Suprapubic skin (tissue), 4 donors: ENCODE data around the gene TGFB3. TPM values are rescaled to one million over a fixed set of nuclear protein-coding genes. Genes with fewer than 3 reads are reported as not detected.

Experiments used
- DNase-seq, 2 donors: peaks; one replicate each; pipeline ENCODE4 v3.0.0-alpha.2; 2019; ENCODE audit warnings: low spot score in 2 of 2
- H3K27ac ChIP-seq: fragments of 200-600 bp; sonication (generic); one replicate; pipeline ENCODE4 v1.5.1; 2019
- H3K27me3 ChIP-seq: fragments of 200-600 bp; sonication (generic); one replicate; pipeline ENCODE4 v1.5.1; 2019
- H3K36me3 ChIP-seq: fragments of 200-600 bp; sonication (generic); one replicate; pipeline ENCODE4 v1.5.1; 2019
- H3K4me1 ChIP-seq: fragments of 200-600 bp; sonication (generic); one replicate; pipeline ENCODE4 v1.5.1; 2019
- H3K4me3 ChIP-seq: fragments of 200-600 bp; sonication (generic); one replicate; pipeline ENCODE4 v1.5.1; 2019; ENCODE audit warnings: mild to moderate bottlenecking
- H3K9me3 ChIP-seq: fragments of 200-600 bp; sonication (generic); one replicate; pipeline ENCODE4 v1.5.1; 2019
- EP300 ChIP-seq: sonication (generic); formaldehyde crosslinking; IDR thresholded peaks from one replicate; pipeline ENCODE4 v1.6.1; 2017; ENCODE audit warnings: antibody characterized with exemption
- POLR2A ChIP-seq, 2 donors: fragments of 450-650 bp; IDR thresholded peaks; one replicate each; pipeline ENCODE4 v1.6.1; 2017; ENCODE audit warnings: antibody characterized with exemption in 2 of 2, mild to moderate bottlenecking in 2 of 2, moderate library complexity in 2 of 2
- POLR2AphosphoS5 ChIP-seq, 3 donors: sonication (generic); formaldehyde crosslinking; IDR thresholded peaks; one replicate each; pipeline ENCODE4 v1.6.1; 2017; ENCODE audit warnings: antibody characterized with exemption in 3 of 3
- WGBS: methylation state at CpG from one replicate; pipeline ENCODE4 v1.1.5; 2018; 5-methylcytosine and 5-hydroxymethylcytosine counted together
- total RNA-seq, 4 donors: library from RNA; depleted of rRNA; stranded (reverse); fragments of >200 nt; gene quantifications; one replicate each; pipeline ENCODE4 v1.1.0, GENCODE V29; 2016
- TF ChIP-seq, protein P1 (sequence below), 2 donors: fragments of 200-600 bp in 1 of 2; fragments of 450-650 bp in 1 of 2; sonication (generic) in 1 of 2; IDR thresholded peaks; one replicate each; pipeline ENCODE4 v1.5.1; 2016 to 2019; ENCODE audit warnings: antibody characterized with exemption in 2 of 2, mild to moderate bottlenecking in 1 of 2, moderate library complexity in 1 of 2

Gene TGFB3
- total RNA-seq, 4 donors from 2014 or later = 3.3 to 6.4 (median 5.0) TPM

DNA sequence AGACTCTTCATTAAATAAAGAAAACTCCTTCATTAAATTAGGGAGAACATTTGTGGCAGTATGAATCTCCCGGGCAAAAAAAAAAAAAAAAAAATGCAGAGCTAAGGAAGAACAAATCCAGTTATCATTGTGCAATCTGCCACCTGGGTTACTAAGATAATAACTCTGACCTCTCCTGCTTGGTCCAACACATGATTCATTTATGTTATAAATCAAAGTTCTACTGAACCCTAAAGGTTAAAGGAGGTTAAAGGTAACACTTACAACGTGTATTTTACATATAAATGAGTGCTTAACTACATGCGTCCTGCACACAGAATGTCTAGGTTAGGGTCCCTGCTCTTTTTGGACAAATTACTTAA, 4.2 kb downstream of the TGFB3 start:
- no peak overlapping the region for H3K27ac ChIP-seq
- H3K4me3 ChIP-seq = no peak overlapping the region
- H3K9me3 ChIP-seq = no peaks in the 10 kb centered on the region
- WGBS = 48% methylated on average over 3 of the region's 3 CpGs
- TF ChIP-seq POLR2A (IDR thresholded peaks at IDR 0.05) (no peak), POLR2AphosphoS5 (IDR thresholded peaks at IDR 0.05) (no peak), EP300 (no peak)
- TF ChIP-seq, protein P1, sequence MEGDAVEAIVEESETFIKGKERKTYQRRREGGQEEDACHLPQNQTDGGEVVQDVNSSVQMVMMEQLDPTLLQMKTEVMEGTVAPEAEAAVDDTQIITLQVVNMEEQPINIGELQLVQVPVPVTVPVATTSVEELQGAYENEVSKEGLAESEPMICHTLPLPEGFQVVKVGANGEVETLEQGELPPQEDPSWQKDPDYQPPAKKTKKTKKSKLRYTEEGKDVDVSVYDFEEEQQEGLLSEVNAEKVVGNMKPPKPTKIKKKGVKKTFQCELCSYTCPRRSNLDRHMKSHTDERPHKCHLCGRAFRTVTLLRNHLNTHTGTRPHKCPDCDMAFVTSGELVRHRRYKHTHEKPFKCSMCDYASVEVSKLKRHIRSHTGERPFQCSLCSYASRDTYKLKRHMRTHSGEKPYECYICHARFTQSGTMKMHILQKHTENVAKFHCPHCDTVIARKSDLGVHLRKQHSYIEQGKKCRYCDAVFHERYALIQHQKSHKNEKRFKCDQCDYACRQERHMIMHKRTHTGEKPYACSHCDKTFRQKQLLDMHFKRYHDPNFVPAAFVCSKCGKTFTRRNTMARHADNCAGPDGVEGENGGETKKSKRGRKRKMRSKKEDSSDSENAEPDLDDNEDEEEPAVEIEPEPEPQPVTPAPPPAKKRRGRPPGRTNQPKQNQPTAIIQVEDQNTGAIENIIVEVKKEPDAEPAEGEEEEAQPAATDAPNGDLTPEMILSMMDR (IDR thresholded peaks at IDR 0.05) = no peak
- H3K36me3 ChIP-seq = no peaks in the 10 kb centered on the region
- H3K4me1 ChIP-seq = peaks cover 37% of the 10 kb centered on the region
- H3K27me3 ChIP-seq = no peaks in the 10 kb centered on the region
- DNase-seq = no peak

DNA sequence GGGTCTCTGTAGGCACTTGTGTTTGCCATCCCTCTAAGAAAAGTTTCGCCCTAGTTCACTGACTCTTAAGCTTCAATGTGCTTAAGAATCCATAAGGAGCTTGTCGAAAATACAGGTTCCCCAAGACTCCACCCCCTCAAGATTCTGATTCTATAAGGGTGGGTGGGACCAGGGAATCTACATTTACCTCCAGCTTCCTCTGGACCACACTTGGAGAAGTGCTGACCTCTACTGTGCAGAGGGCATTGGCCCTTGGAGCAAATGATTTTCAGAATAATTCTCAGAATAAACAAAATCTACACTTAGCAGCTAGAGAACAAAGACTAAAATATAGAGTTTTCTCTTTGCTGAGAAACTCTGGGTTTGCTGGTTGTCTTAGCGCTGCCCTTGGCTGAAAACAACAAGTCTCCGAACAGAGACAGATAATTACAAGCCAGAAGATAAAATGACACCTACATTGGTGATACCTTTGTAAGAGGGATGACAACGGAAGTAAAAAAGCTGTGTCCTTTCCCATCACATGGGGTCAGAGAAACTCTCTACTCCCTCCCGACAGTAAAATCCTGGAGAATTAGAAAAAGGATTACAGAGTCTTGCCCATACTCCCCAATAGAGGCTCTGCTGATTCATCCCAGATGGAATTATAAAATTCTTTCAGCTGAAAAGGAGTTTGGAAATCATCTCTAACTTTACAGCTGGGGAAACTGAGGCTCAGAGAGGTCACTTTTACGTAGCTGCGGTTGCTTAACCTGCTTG, 4.8 kb downstream of the TGFB3 start:
- Histone ChIP-seq H3K4me1 (peaks cover 37% of the 10 kb centered on the region), H3K36me3 (no peaks in the 10 kb centered on the region), H3K9me3 (no peaks in the 10 kb centered on the region), H3K4me3 (no peak overlapping the region), H3K27ac (no peak overlapping the region), H3K27me3 (no peaks in the 10 kb centered on the region)
- TF ChIP-seq POLR2AphosphoS5 (IDR thresholded peaks at IDR 0.05) = no peak
- no peak for TF ChIP-seq EP300
- TF ChIP-seq POLR2A (IDR thresholded peaks at IDR 0.05) = no peak
- TF ChIP-seq, protein P1 (IDR thresholded peaks at IDR 0.05) = no peak
- no peak for DNase-seq
- WGBS = 71% methylated on average over 8 of the region's 8 CpGs

DNA sequence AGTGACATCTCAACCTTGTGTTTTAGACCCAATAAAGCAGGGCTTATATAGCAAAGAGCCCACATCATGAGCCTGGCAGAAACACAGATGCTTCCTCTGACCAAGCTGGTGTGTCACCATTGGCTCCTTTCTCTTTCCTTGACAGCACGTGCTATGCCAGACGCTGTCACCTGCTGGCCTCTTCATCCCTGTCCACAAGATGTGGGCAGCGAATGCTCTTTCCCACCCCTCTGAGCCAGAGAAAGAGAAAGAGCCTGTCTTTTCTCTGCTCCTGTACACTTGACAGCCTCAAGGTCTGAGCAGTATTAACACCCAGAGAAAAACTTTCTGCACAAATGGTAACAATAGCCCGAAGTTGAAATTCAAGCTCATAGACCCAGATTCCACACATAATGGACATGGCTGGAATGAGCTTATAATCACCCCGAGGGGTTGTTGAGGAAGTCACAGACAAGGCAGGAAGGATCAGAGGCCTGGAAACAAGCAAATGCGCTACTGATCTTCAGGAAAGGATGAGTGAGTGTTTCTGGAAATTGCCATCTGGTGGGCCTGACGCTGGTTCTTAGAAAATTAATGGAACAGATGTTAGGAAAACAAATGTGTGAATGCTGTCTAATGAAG, 8.9 kb downstream of the TGFB3 start:
- 67% methylated on average over 7 of the region's 7 CpGs for WGBS
- Histone ChIP-seq H3K4me3 (no peak overlapping the region), H3K27me3 (no peaks in the 10 kb centered on the region), H3K4me1 (peaks cover 14% of the 10 kb centered on the region), H3K36me3 (peaks cover 3% of the 10 kb centered on the region), H3K9me3 (no peaks in the 10 kb centered on the region), H3K27ac (no peak overlapping the region)
- TF ChIP-seq POLR2A (IDR thresholded peaks at IDR 0.05) (no peak), EP300 (no peak), POLR2AphosphoS5 (IDR thresholded peaks at IDR 0.05) (no peak)
- TF ChIP-seq, protein P1 (IDR thresholded peaks at IDR 0.05) = no peak
- no peak for DNase-seq

DNA sequence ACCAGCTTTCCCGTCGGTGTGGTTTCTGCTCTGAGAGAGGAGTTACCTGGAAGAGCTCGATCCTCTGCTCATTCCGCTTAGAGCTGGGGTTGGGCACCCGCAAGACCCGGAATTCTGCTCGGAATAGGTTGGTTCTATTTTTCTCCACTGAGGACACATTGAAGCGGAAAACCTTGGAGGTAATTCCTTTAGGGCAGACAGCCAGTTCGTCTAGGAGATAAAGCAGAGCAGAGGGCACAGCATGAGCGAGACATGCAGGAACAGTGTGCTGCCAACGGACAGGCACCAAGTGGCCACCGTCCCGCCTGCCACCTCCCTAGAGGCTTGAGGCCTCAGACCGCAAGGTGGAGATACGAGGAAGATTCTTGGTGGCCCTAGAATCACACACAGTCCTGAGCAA, 10.3 kb downstream of the TGFB3 start:
- Histone ChIP-seq H3K9me3 (no peaks in the 10 kb centered on the region), H3K27ac (no peak overlapping the region), H3K4me1 (peaks cover 8% of the 10 kb centered on the region), H3K27me3 (no peaks in the 10 kb centered on the region), H3K4me3 (no peak overlapping the region), H3K36me3 (peaks cover 3% of the 10 kb centered on the region)
- no peak for TF ChIP-seq POLR2AphosphoS5 (IDR thresholded peaks at IDR 0.05)
- TF ChIP-seq EP300 = no peak
- TF ChIP-seq, protein P1 (IDR thresholded peaks at IDR 0.05) = no peak
- TF ChIP-seq POLR2A (IDR thresholded peaks at IDR 0.05) = no peak
- no peak for DNase-seq
- 95% methylated on average over 15 of the region's 15 CpGs for WGBS

DNA sequence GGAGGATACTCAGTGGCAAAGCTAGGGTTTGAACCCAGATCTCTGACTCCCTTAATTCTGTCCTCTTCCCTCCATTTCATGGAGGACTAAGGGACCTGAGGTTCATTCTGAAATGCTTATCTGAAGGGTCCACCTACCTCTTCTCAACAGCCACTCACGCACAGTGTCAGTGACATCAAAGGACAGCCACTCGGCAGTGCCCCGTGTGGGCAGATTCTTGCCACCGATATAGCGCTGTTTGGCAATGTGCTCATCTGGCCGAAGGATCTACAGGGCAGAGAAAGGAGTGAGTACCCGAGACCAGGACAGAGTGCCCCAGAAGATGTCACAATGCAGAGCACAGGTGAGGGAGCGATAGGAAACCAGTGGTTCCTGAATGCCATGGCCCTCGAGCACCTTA, 10.8 kb downstream of the TGFB3 start:
- Histone ChIP-seq H3K9me3 (no peaks in the 10 kb centered on the region), H3K4me3 (no peak overlapping the region), H3K36me3 (peaks cover 6% of the 10 kb centered on the region), H3K27ac (no peak overlapping the region), H3K4me1 (peaks cover 8% of the 10 kb centered on the region), H3K27me3 (no peaks in the 10 kb centered on the region)
- TF ChIP-seq EP300 = no peak
- no peak for TF ChIP-seq POLR2AphosphoS5 (IDR thresholded peaks at IDR 0.05)
- TF ChIP-seq, protein P1 (IDR thresholded peaks at IDR 0.05) = no peak
- TF ChIP-seq POLR2A (IDR thresholded peaks at IDR 0.05) = no peak
- WGBS = 93% methylated on average over 9 of the region's 9 CpGs
- no peak for DNase-seq
